ENCODE data around the gene MAML2. TPM values are rescaled to one million over a fixed set of nuclear protein-coding genes. Genes with fewer than 3 reads are reported as not detected.

The MAML2 gene
- total RNA-seq, 4 donors from 2014 or later = 4.7 to 21.7 (median 7.3) TPM

GRCh38 chr11:96016978-96017502, 326.0 kb downstream of the MAML2 start:
- Histone ChIP-seq H3K4me3 (no peak overlapping the region), H3K4me1 (peaks cover 0 to 29% (median 3%) of the 10 kb centered on the region in 3 donors), H3K27ac (no peak overlapping the region), H3K27me3 (no peaks in the 10 kb centered on the region), H3K9me3 (no peaks in the 10 kb centered on the region), H3K36me3 (no peaks in the 10 kb centered on the region)
- no peak for DNase-seq
- TF ChIP-seq CTCF (IDR thresholded peaks at IDR 0.05) (no peak), POLR2A (IDR thresholded peaks at IDR 0.05) (no peak)
- WGBS, 2 donors = 83 to 95% methylated on average over 1 of the region's 1 CpG
- intact Hi-C loops (cut with DNase I) = no loop called here

- H3K27me3 ChIP-seq = no peaks in the 10 kb centered on the region
- no peaks in the 10 kb centered on the region for H3K9me3 ChIP-seq
- no peak overlapping the region for H3K4me3 ChIP-seq
- no peak for TF ChIP-seq CTCF (IDR thresholded peaks at IDR 0.05)
- no peak for TF ChIP-seq POLR2A (IDR thresholded peaks at IDR 0.05)
- no peaks in the 10 kb centered on the region for H3K36me3 ChIP-seq
- DNase-seq = no peak
- intact Hi-C loops (cut with DNase I) = no loop called here
- WGBS, 2 donors = 71 to 78% methylated on average over 4 of the region's 4 CpGs
- H3K27ac ChIP-seq = no peak overlapping the region
- H3K4me1 ChIP-seq = peaks cover 0 to 34% (median 6%) of the 10 kb centered on the region in 3 donors
Measured at GRCh38 chr11:96015906-96016565, 327.0 kb downstream of the MAML2 start.

- 57 to 79% methylated on average over 3 of the region's 3 CpGs for WGBS, 2 donors
- intact Hi-C loops (cut with DNase I) = no loop called here
Measured at GRCh38 chr11:96014217-96014616, 328.8 kb downstream of the MAML2 start.

GRCh38 chr11:96013461-96014213, 329.4 kb downstream of the MAML2 start:
- Histone ChIP-seq H3K4me1 (peaks cover 0 to 34% (median 6%) of the 10 kb centered on the region in 3 donors), H3K9me3 (no peaks in the 10 kb centered on the region), H3K27ac (peak overlapping the region in 2 of 4 donors; percentile 13 to 22), H3K27me3 (no peaks in the 10 kb centered on the region), H3K4me3 (no peak overlapping the region), H3K36me3 (no peaks in the 10 kb centered on the region)
- intact Hi-C loops (cut with DNase I) = no loop called here
- TF ChIP-seq CTCF (IDR thresholded peaks at IDR 0.05) = no peak
- TF ChIP-seq POLR2A (IDR thresholded peaks at IDR 0.05) = no peak
- 60 to 74% methylated on average over 7 to 9 of the region's 17 CpGs for WGBS, 2 donors
- no peak for DNase-seq

More at GRCh38 chr11:96014217-96014616, 328.8 kb downstream of the MAML2 start:
- Histone ChIP-seq H3K27ac (no peak overlapping the region), H3K9me3 (no peaks in the 10 kb centered on the region), H3K27me3 (no peaks in the 10 kb centered on the region), H3K4me1 (peaks cover 0 to 34% (median 6%) of the 10 kb centered on the region in 3 donors), H3K4me3 (no peak overlapping the region), H3K36me3 (no peaks in the 10 kb centered on the region)
- DNase-seq = no peak
- no peak for TF ChIP-seq POLR2A (IDR thresholded peaks at IDR 0.05)
- no peak for TF ChIP-seq CTCF (IDR thresholded peaks at IDR 0.05)

Data from esophagus squamous epithelium (tissue), 5 donors.